Measurements from ENCODE around the gene OR9A4. TPM values are rescaled to one million over a fixed set of nuclear protein-coding genes. Genes with fewer than 3 reads are reported as not detected.

OR9A4 gene, protein sequence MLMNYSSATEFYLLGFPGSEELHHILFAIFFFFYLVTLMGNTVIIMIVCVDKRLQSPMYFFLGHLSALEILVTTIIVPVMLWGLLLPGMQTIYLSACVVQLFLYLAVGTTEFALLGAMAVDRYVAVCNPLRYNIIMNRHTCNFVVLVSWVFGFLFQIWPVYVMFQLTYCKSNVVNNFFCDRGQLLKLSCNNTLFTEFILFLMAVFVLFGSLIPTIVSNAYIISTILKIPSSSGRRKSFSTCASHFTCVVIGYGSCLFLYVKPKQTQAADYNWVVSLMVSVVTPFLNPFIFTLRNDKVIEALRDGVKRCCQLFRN
- total RNA-seq (2022; extraction: Qiagen RNA extraction): not detected in 5 replicates

GRCh38 chr7:141916099-141916498 lies at the start of gene OR9A4:
TSS of gene OR9A4 (plus strand) at chr7:141916399. CDS start at chr7:141918876, 2,477 bp downstream.

GRCh38 chr7:141946796-141947195 lies 30.6 kb downstream of the OR9A4 start, which contains the start of gene CLEC5A:
TSS of gene CLEC5A (minus strand) at chr7:141946974. CDS start at chr7:141946292, 682 bp downstream.

Other genes starting within 250 kb of the OR9A4 start
- 5.4 to 7.0 TPM (median 6.7 TPM) in 5 replicates for gene DENND11, start 214.2 kb upstream of the OR9A4 start, total RNA-seq (2022; extraction: Qiagen RNA extraction)
- 0.03 TPM in 1 of 5 replicates, not detected in the others for gene WEE2, start 208.0 kb upstream of the OR9A4 start, total RNA-seq (2022; extraction: Qiagen RNA extraction)
- gene SSBP1, start 178.0 kb upstream of the OR9A4 start, total RNA-seq (2022; extraction: Qiagen RNA extraction): 259 to 361 TPM (median 286 TPM) in 5 replicates
- not detected in 5 replicates for gene TAS2R3, start 152.3 kb upstream of the OR9A4 start, total RNA-seq (2022; extraction: Qiagen RNA extraction)
- gene TAS2R4, start 139.7 kb upstream of the OR9A4 start, total RNA-seq (2022; extraction: Qiagen RNA extraction): 0.08 to 0.21 TPM (median 0.13 TPM) in 5 replicates
- 0.24 to 0.47 TPM (median 0.35 TPM) in 5 replicates for gene TAS2R5, start 126.2 kb upstream of the OR9A4 start, total RNA-seq (2022; extraction: Qiagen RNA extraction)
- gene PRSS37, start 74.9 kb upstream of the OR9A4 start, total RNA-seq (2022; extraction: Qiagen RNA extraction): not detected in 5 replicates
- gene CLEC5A, start 30.6 kb downstream of the OR9A4 start, total RNA-seq (2022; extraction: Qiagen RNA extraction): not detected in 5 replicates
- gene TAS2R38, start 57.4 kb downstream of the OR9A4 start, total RNA-seq (2022; extraction: Qiagen RNA extraction): not detected in 5 replicates
- 0.32 to 0.61 TPM (median 0.46 TPM) in 5 replicates for gene MGAM, start 79.5 kb downstream of the OR9A4 start, total RNA-seq (2022; extraction: Qiagen RNA extraction)
- gene MGAM2, start 195.3 kb downstream of the OR9A4 start, total RNA-seq (2022; extraction: Qiagen RNA extraction): 0.01 TPM in 1 of 5 replicates, not detected in the others